HL-60 (cell line): ENCODE measurements around the gene CYP8B1.

Source experiments
- POLR2AphosphoS5 ChIP-seq: IDR thresholded peaks from 2 replicates; pipeline ENCODE4 v1.6.1; 2012; ENCODE audit warnings: low read depth
- REST ChIP-seq: IDR thresholded peaks from 2 replicates; pipeline ENCODE4 v1.6.1; 2012; ENCODE audit warnings: low read depth; ENCODE audit not compliant: insufficient replicate concordance
- SPI1 ChIP-seq: IDR thresholded peaks from 2 replicates; pipeline ENCODE4 v1.6.1; 2012; ENCODE audit warnings: low read depth, mild to moderate bottlenecking, borderline replicate concordance
- TF ChIP-seq, protein P1 (sequence below): IDR thresholded peaks from one replicate; pipeline ENCODE4 v1.5.1; 2011; ENCODE audit warnings: low read length, control low read depth, inconsistent platforms; ENCODE audit not compliant: insufficient read depth

- TF ChIP-seq, protein P1, sequence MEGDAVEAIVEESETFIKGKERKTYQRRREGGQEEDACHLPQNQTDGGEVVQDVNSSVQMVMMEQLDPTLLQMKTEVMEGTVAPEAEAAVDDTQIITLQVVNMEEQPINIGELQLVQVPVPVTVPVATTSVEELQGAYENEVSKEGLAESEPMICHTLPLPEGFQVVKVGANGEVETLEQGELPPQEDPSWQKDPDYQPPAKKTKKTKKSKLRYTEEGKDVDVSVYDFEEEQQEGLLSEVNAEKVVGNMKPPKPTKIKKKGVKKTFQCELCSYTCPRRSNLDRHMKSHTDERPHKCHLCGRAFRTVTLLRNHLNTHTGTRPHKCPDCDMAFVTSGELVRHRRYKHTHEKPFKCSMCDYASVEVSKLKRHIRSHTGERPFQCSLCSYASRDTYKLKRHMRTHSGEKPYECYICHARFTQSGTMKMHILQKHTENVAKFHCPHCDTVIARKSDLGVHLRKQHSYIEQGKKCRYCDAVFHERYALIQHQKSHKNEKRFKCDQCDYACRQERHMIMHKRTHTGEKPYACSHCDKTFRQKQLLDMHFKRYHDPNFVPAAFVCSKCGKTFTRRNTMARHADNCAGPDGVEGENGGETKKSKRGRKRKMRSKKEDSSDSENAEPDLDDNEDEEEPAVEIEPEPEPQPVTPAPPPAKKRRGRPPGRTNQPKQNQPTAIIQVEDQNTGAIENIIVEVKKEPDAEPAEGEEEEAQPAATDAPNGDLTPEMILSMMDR, result peak; percentile 57
- TF ChIP-seq POLR2AphosphoS5 (no peak), REST (no peak), SPI1 (no peak)
Measured at GRCh38 chr3:42839616-42840015, 36.1 kb downstream of the CYP8B1 start.
